Left lung (tissue), 10 donors: ENCODE results near the gene AHCYL1. TPM values are rescaled to one million over a fixed set of nuclear protein-coding genes. Genes with fewer than 3 reads are reported as not detected.

Experiments used
- ATAC-seq: fragments of 200-7000 bp; cut with Tn5 transposase; one replicate; pipeline ENCODE4 v1.9.1; 2020; ENCODE audit warnings: moderate library complexity
- DNase-seq, 4 donors: peaks; one replicate each; pipeline ENCODE4 v3.0.0-alpha.2; 2013 to 2020
- H3K27ac ChIP-seq, 2 donors: fragments of 200-600 bp; sonication (generic) in 1 of 2; one replicate each; pipeline versions ENCODE4 v1.5.0 to v1.8.0; 2020 to 2021
- H3K27me3 ChIP-seq, 2 donors: fragments of 200-600 bp; sonication (generic) in 1 of 2; one replicate each; pipeline versions ENCODE4 v1.5.0 to v1.8.0; 2020 to 2021
- H3K36me3 ChIP-seq, 2 donors: fragments of 200-600 bp; sonication (generic) in 1 of 2; one replicate each; pipeline versions ENCODE4 v1.5.0 to v1.8.0; 2020 to 2021
- H3K4me1 ChIP-seq, 2 donors: fragments of 200-600 bp; one replicate each; pipeline ENCODE4 v1.8.0; 2021
- H3K4me3 ChIP-seq, 2 donors: fragments of 200-600 bp; sonication (generic) in 1 of 2; one replicate each; pipeline versions ENCODE4 v1.5.0 to v1.8.0; 2020 to 2021; ENCODE audit warnings: mild to moderate bottlenecking in 1 of 2
- H3K9me3 ChIP-seq, 2 donors: fragments of 200-600 bp; sonication (generic) in 1 of 2; one replicate each; pipeline versions ENCODE4 v1.5.0 to v1.8.0; 2020 to 2021
- CTCF ChIP-seq, 2 donors: fragments of 200-600 bp; sonication (generic) in 1 of 2; IDR thresholded peaks; one replicate each; pipeline versions ENCODE4 v1.5.0 to v1.8.0; 2021; ENCODE audit warnings: antibody characterized with exemption in 2 of 2
- intact Hi-C, 2 donors: fragments of 100-400 bp; cut with DNase I; formaldehyde crosslinking; loops; one replicate each; pipeline versions ENCODE4 v1.11.2 to v1.14.2; 2022
- polyA plus RNA-seq, 6 donors: library from polyadenylated mRNA; unstranded; fragments of 120-200 nt; gene quantifications; one replicate each; pipeline ENCODE4 v1.2.1, GENCODE V29; 2013; ENCODE audit not compliant: insufficient read length in 6 of 6
- total RNA-seq, 2 donors: library from RNA; stranded (reverse); fragmentation: NEBNext Ultra II Directional; extraction: Animal tissue kit (Norgen Biotek cat#: 25700); gene quantifications; one replicate each; pipeline ENCODE4 v1.2.1, GENCODE V29; 2021
- donor health status: DM: no; HTN: yes; CAD: no.
- donor health status: DM: no; HTN: no; CAD: no.

Gene AHCYL1
- total and polyA plus RNA-seq, 8 donors: 73.3 to 116 (median 83.9) TPM

- intact Hi-C loops: no loop called here
- Histone ChIP-seq H3K4me3 (no peak overlapping the region), H3K36me3 (peaks cover 0 to 8% of the 10 kb centered on the region in 2 donors), H3K27me3 (no peaks in the 10 kb centered on the region), H3K4me1 (peaks cover 7 to 62% of the 10 kb centered on the region in 2 donors), H3K27ac (no peak overlapping the region), H3K9me3 (no peaks in the 10 kb centered on the region)
- ATAC-seq (peak; percentile 50), DNase-seq (peak in 1 of 4 donors; percentile 69)
- TF ChIP-seq CTCF (IDR thresholded peaks at IDR 0.05): no peak
These were observed 9.3 kb downstream of the AHCYL1 start for GRCh38 chr1:109993885-109994284.

GRCh38 chr1:109994654-109995053, 10.1 kb downstream of the AHCYL1 start:
- intact Hi-C loops: no loop called here
- Histone ChIP-seq H3K27ac (peak overlapping the region in 1 of 2 donors; percentile 13), H3K9me3 (no peaks in the 10 kb centered on the region), H3K36me3 (peaks cover 0 to 8% of the 10 kb centered on the region in 2 donors), H3K4me3 (no peak overlapping the region), H3K27me3 (no peaks in the 10 kb centered on the region), H3K4me1 (peaks cover 7 to 61% of the 10 kb centered on the region in 2 donors)
- TF ChIP-seq CTCF (IDR thresholded peaks at IDR 0.05): no peak
- DNase-seq: no peak
- no peak for ATAC-seq

- no peaks in the 10 kb centered on the region for H3K27me3 ChIP-seq
- H3K4me3 ChIP-seq: no peak overlapping the region
- ATAC-seq (peak; percentile 70), DNase-seq (no peak)
- no peak overlapping the region for H3K27ac ChIP-seq
- peaks cover 0 to 8% of the 10 kb centered on the region in 2 donors for H3K36me3 ChIP-seq
- peaks cover 4 to 52% of the 10 kb centered on the region in 2 donors for H3K4me1 ChIP-seq
- no peak for TF ChIP-seq CTCF (IDR thresholded peaks at IDR 0.05)
- H3K9me3 ChIP-seq: no peaks in the 10 kb centered on the region
- intact Hi-C loops: no loop called here
These were observed 11.0 kb downstream of the AHCYL1 start for GRCh38 chr1:109995536-109995935.

GRCh38 chr1:109996476-109996875, 11.9 kb downstream of the AHCYL1 start:
- H3K36me3 ChIP-seq: peaks cover 0 to 8% of the 10 kb centered on the region in 2 donors
- peaks cover 4 to 43% of the 10 kb centered on the region in 2 donors for H3K4me1 ChIP-seq
- H3K9me3 ChIP-seq: no peaks in the 10 kb centered on the region
- H3K27ac ChIP-seq: no peak overlapping the region
- no peak for TF ChIP-seq CTCF (IDR thresholded peaks at IDR 0.05)
- intact Hi-C loops: no loop called here
- DNase-seq (no peak), ATAC-seq (no peak)
- no peaks in the 10 kb centered on the region for H3K27me3 ChIP-seq
- no peak overlapping the region for H3K4me3 ChIP-seq

- intact Hi-C loops: no loop called here
These were observed 12.8 kb downstream of the AHCYL1 start for GRCh38 chr1:109997204-109997866.

More at GRCh38 chr1:109997204-109997866, 12.8 kb downstream of the AHCYL1 start:
- H3K9me3 ChIP-seq: no peaks in the 10 kb centered on the region
- DNase-seq: no peak
- peaks cover 0 to 8% of the 10 kb centered on the region in 2 donors for H3K36me3 ChIP-seq
- no peak for TF ChIP-seq CTCF (IDR thresholded peaks at IDR 0.05)
- H3K27ac ChIP-seq: no peak overlapping the region
- no peaks in the 10 kb centered on the region for H3K27me3 ChIP-seq
- H3K4me1 ChIP-seq: peaks cover 4 to 40% of the 10 kb centered on the region in 2 donors
- H3K4me3 ChIP-seq: no peak overlapping the region
- ATAC-seq: no peak
